Chondrocyte (in vitro differentiated cells): ENCODE results near the gene SCN7A. TPM values are rescaled to one million over a fixed set of nuclear protein-coding genes. Genes with fewer than 3 reads are reported as not detected.
"Not testable (repeated sequence)": the region's sequence is repeated elsewhere in the genome, so short reads cannot be mapped to it uniquely, and the experiment has no call there.

Experiments used
- DNase-seq: peaks from one replicate; pipeline ENCODE4 v3.0.0; 2021; ENCODE audit warnings: mixed read lengths, low spot score
- H3K27ac Mint-ChIP-seq: one replicate; pipeline ENCODE4 v1.8.0; 2021; ENCODE audit warnings: mild to moderate bottlenecking, moderate library complexity, mixed read lengths; ENCODE audit not compliant: unreplicated experiment
- H3K27me3 Mint-ChIP-seq: 2 replicates; pipeline ENCODE4 v1.8.0; 2021; ENCODE audit warnings: low read depth, mixed read lengths
- H3K36me3 Mint-ChIP-seq: 2 replicates; pipeline ENCODE4 v1.8.0; 2021; ENCODE audit warnings: low read depth, mixed read lengths
- H3K4me1 Mint-ChIP-seq: 2 replicates; pipeline ENCODE4 v1.8.0; 2021; ENCODE audit warnings: low read depth, mild to moderate bottlenecking, mixed read lengths
- H3K4me3 Mint-ChIP-seq: one replicate; pipeline ENCODE4 v1.8.0; 2021; ENCODE audit warnings: mild to moderate bottlenecking, moderate library complexity, mixed read lengths; ENCODE audit not compliant: unreplicated experiment
- H3K9me3 Mint-ChIP-seq: 2 replicates; pipeline ENCODE4 v1.8.0; 2021; ENCODE audit warnings: low read depth, mixed read lengths
- total RNA-seq: library from RNA; stranded (reverse); gene quantifications from 3 replicates; pipeline ENCODE4 v1.2.1, GENCODE V29; 2021
- TF ChIP-seq, protein P1 (sequence below): fragments of 200-600 bp; sonication (generic); IDR thresholded peaks from 2 replicates; pipeline ENCODE4 v1.5.0; 2021; ENCODE audit warnings: antibody characterized with exemption, mild to moderate bottlenecking, moderate library complexity

SCN7A gene
- total RNA-seq, 1 donor from 2014 or later, result 0.05 TPM

DNA sequence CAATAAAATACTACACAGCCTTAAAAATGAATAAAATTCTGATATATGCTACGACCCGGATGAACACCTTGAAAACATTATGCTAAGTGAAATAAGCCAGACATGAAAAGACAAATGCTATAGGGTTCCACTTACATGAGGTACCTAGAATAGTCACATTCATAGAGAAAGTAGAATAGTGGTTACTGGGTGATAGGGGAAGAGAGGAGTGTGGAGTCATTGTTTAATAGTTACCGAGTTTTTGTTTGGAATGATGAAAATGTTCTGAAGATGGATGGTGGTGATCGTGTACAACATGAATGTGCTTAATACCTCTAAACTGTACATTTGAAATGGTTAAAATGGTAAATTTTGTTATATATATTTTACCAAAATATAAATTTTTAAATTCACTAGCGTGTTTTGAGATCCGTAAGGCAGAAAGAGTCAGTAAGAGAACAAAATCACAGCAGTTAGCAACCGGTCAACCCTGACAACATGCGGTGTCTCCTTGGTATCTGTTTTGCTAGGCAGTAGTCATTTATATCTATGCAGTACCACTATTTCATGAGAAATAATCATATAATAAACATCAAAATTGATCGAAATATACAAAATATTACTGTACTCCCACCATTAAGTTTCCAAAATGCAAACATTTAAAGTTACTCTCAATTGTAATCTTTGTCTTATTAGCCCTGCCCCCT lies 129.4 kb downstream of the SCN7A start:
- no peak overlapping the region for H3K27ac Mint-ChIP-seq
- DNase-seq, result no peak
- no peaks in the 10 kb centered on the region for H3K27me3 Mint-ChIP-seq
- TF ChIP-seq, protein P1, sequence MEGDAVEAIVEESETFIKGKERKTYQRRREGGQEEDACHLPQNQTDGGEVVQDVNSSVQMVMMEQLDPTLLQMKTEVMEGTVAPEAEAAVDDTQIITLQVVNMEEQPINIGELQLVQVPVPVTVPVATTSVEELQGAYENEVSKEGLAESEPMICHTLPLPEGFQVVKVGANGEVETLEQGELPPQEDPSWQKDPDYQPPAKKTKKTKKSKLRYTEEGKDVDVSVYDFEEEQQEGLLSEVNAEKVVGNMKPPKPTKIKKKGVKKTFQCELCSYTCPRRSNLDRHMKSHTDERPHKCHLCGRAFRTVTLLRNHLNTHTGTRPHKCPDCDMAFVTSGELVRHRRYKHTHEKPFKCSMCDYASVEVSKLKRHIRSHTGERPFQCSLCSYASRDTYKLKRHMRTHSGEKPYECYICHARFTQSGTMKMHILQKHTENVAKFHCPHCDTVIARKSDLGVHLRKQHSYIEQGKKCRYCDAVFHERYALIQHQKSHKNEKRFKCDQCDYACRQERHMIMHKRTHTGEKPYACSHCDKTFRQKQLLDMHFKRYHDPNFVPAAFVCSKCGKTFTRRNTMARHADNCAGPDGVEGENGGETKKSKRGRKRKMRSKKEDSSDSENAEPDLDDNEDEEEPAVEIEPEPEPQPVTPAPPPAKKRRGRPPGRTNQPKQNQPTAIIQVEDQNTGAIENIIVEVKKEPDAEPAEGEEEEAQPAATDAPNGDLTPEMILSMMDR, result no peak
- H3K9me3 Mint-ChIP-seq, result no peaks in the 10 kb centered on the region
- no peaks in the 10 kb centered on the region for H3K36me3 Mint-ChIP-seq
- H3K4me3 Mint-ChIP-seq, result no peak overlapping the region
- H3K4me1 Mint-ChIP-seq, result peaks cover 41% of the 10 kb centered on the region

DNA sequence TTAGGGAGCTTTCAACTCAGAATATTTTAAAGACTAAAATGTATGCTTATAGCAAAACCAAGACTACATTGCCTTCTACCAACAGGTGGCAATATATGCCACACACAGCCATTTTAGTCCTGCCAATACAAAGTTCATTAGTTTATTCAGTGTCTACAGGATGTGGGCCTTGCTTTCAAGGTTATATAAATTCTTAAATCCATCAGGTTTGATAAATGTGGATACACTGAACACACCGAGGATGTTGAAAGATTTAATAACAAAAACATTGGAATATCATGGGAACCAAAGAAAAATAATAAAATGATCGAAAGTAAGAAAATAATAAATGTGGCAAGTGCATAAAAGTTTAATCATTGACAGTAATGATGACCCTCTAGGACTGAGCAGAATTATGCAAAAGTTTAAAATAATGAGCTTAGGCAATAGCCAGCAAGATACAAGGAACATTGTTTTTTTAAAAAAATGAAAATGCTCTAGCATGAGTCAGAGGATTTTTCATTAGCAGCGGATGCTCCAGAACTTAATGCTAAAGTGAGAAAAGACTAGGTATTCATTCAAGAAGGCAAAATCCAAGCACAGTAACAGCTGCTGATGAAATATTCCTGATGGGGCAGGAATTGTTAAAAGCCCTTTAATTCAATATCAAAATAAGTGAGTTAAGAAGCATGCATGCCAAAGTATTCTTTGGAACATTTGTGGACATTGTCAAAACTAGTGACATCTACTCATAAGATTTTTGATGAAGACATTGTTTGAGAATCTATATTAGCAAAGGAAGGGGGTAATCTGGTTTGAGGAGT lies 132.5 kb downstream of the SCN7A start:
- DNase-seq, result no peak
- TF ChIP-seq, protein P1, result peak; percentile 90
- H3K27ac Mint-ChIP-seq, result peak overlapping the region; percentile 94
- peaks cover 63% of the 10 kb centered on the region for H3K4me1 Mint-ChIP-seq
- H3K4me3 Mint-ChIP-seq, result peak overlapping the region; percentile 49
- peaks cover 3% of the 10 kb centered on the region for H3K36me3 Mint-ChIP-seq
- peaks cover 6% of the 10 kb centered on the region for H3K9me3 Mint-ChIP-seq
- H3K27me3 Mint-ChIP-seq, result no peaks in the 10 kb centered on the region

DNA sequence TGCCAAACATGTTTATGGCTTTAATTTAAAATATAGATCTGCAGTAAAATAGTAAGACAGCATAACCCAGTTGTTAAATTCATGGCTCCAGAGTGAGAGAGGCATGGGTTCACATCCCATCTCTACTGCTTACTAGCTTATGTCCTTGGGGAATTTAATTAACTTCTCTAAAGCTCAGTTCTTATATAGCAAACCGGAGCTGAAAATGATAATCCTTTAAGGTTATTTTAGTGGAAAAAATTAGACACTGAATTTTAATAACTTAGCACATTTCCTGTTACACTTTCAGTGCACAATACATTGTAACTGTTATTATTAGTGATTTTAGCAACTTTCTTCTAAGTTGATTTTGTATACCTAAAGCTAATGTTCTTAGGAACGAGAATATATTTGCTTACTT lies 133.1 kb downstream of the SCN7A start:
- Mint-ChIP-seq H3K4me1 (peaks cover 64% of the 10 kb centered on the region), H3K36me3 (peaks cover 3% of the 10 kb centered on the region), H3K27me3 (no peaks in the 10 kb centered on the region), H3K27ac (peak overlapping the region; percentile 55), H3K4me3 (no peak overlapping the region), H3K9me3 (peaks cover 6% of the 10 kb centered on the region)
- TF ChIP-seq, protein P1, result no peak
- no peak for DNase-seq

DNA sequence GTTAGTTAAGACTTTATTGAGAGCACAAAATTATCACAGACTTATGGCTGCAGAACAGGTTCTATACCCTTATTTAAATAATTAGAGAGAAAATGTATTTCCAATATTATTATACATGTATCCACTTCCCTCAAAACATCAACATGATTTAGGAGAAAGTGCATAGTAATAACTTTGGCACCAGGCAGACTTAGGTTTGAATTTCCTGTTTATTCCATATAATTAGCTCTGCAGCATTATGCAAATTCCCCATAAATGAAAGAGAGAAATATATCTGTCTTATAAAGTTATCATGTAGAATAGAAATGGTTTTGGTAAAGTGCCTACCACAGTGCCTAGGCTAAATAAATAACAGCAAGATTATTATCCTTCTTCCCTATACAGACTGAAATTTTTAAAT lies 133.6 kb downstream of the SCN7A start:
- H3K4me3 Mint-ChIP-seq, result no peak overlapping the region
- H3K27me3 Mint-ChIP-seq, result no peaks in the 10 kb centered on the region
- peaks cover 3% of the 10 kb centered on the region for H3K36me3 Mint-ChIP-seq
- H3K27ac Mint-ChIP-seq, result peak overlapping the region; percentile 55
- H3K4me1 Mint-ChIP-seq, result peaks cover 61% of the 10 kb centered on the region
- H3K9me3 Mint-ChIP-seq, result peaks cover 6% of the 10 kb centered on the region
- DNase-seq, result no peak
- TF ChIP-seq, protein P1, result no peak

DNA sequence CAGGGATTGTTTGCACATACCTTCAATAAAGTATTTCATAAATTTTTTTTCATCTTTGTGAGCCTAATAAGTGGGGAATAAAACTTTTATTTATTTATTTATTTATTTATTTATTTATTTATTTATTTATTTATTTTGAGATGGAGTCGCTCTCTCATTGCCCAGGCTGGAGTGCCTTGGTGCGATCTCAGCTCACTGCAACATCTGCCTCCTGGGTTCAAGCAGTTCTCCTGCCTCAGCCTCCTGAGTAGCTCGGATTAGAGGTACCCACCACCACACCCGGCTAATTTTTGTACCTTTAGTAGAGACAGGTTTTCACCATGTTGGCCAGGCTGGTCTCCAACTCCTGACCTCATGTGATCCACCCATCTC lies 136.1 kb downstream of the SCN7A start:
- H3K36me3 Mint-ChIP-seq, H3K27me3 Mint-ChIP-seq, H3K9me3 Mint-ChIP-seq, H3K4me3 Mint-ChIP-seq, H3K27ac Mint-ChIP-seq, DNase-seq: not testable (repeated sequence)
- peaks cover 50% of the 10 kb centered on the region for H3K4me1 Mint-ChIP-seq
